HG02798 (cell line): ENCODE data around the gene MYO5B.
"Not testable (repeated sequence)": the region's sequence is repeated elsewhere in the genome, so short reads cannot be mapped to it uniquely, and the experiment has no call there.

Experiments
- ATAC-seq: cut with Tn5 transposase; IDR thresholded peaks from one replicate; pipeline ENCODE4 v1.9.1; 2021; ENCODE audit warnings: mild to moderate bottlenecking; ENCODE audit not compliant: unreplicated experiment, poor library complexity

Gene MYO5B

GRCh38 chr18:50194631-50195532 is at the start of gene MYO5B:
MYO5B (minus strand) TSS chr18:50195147; CDS start chr18:50194793, 354 bp downstream.
- ATAC-seq: peak; percentile 77

GRCh38 chr18:50241768-50242167 is 46.8 kb upstream of the MYO5B start:
- ATAC-seq: not testable (repeated sequence)

GRCh38 chr18:50240080-50240563 is 45.2 kb upstream of the MYO5B start:
- no peak for ATAC-seq

- ATAC-seq: no peak
Measured at GRCh38 chr18:50232419-50232818, 37.5 kb upstream of the MYO5B start.

- ATAC-seq: no peak
Measured at GRCh38 chr18:50231621-50232020, 36.7 kb upstream of the MYO5B start.

GRCh38 chr18:50220249-50220648 is 25.3 kb upstream of the MYO5B start:
- not testable (repeated sequence) for ATAC-seq

- peak; percentile 60 for ATAC-seq
Measured at GRCh38 chr18:50218432-50219197, 23.7 kb upstream of the MYO5B start.

GRCh38 chr18:50209311-50209710 is 14.4 kb upstream of the MYO5B start:
- no peak for ATAC-seq

GRCh38 chr18:50207722-50208121 is 12.8 kb upstream of the MYO5B start:
- no peak for ATAC-seq

- ATAC-seq: no peak
Measured at GRCh38 chr18:50203801-50204604, 9.1 kb upstream of the MYO5B start.

GRCh38 chr18:50201476-50202018 is 6.6 kb upstream of the MYO5B start:
- ATAC-seq: no peak

- ATAC-seq: no peak
Measured at GRCh38 chr18:50199921-50200320, 5.0 kb upstream of the MYO5B start.

GRCh38 chr18:50199346-50199855 is 4.5 kb upstream of the MYO5B start:
- no peak for ATAC-seq

- no peak for ATAC-seq
Measured at GRCh38 chr18:50196261-50196660, 1.3 kb upstream of the MYO5B start.

GRCh38 chr18:50195689-50196088 is 742 bp upstream of the MYO5B start:
- no peak for ATAC-seq

- no peak for ATAC-seq
Measured at GRCh38 chr18:50193796-50194630, 934 bp downstream of the MYO5B start.

GRCh38 chr18:50192995-50193795 is 1.8 kb downstream of the MYO5B start:
- no peak for ATAC-seq

- ATAC-seq: no peak
Measured at GRCh38 chr18:50190926-50191325, 4.0 kb downstream of the MYO5B start.
